Measurements from ENCODE around the gene PTCSC3. TPM values are rescaled to one million over a fixed set of nuclear protein-coding genes. Genes with fewer than 3 reads are reported as not detected.

The PTCSC3 gene
- total RNA-seq, 4 donors from 2014 or later = not detected

DNA sequence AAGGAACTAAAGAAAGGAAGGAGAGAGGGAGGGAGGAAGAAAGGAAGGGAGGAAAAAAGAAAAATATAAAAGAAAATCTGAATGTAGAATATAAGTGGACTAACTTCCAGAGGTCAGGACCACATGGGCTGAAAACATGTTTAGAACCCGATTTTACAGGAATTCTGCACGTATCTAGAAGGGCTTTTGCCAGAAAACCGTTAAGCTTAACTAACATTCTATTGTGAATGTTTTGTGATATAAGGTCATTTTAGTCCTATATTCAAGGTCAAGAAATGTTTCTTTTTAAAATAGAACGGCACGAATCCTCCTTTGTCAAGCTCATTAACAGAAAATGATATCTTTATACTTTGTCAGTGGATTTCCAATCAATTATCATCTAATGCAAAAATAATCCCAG is 13.1 kb downstream of the PTCSC3 start:
- H3K4me1 ChIP-seq = no peaks in the 10 kb centered on the region
- H3K27me3 ChIP-seq = no peaks in the 10 kb centered on the region
- TF ChIP-seq, protein P1, sequence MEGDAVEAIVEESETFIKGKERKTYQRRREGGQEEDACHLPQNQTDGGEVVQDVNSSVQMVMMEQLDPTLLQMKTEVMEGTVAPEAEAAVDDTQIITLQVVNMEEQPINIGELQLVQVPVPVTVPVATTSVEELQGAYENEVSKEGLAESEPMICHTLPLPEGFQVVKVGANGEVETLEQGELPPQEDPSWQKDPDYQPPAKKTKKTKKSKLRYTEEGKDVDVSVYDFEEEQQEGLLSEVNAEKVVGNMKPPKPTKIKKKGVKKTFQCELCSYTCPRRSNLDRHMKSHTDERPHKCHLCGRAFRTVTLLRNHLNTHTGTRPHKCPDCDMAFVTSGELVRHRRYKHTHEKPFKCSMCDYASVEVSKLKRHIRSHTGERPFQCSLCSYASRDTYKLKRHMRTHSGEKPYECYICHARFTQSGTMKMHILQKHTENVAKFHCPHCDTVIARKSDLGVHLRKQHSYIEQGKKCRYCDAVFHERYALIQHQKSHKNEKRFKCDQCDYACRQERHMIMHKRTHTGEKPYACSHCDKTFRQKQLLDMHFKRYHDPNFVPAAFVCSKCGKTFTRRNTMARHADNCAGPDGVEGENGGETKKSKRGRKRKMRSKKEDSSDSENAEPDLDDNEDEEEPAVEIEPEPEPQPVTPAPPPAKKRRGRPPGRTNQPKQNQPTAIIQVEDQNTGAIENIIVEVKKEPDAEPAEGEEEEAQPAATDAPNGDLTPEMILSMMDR (IDR thresholded peaks at IDR 0.05) = no peak
- TF ChIP-seq POLR2A (IDR thresholded peaks at IDR 0.05) (no peak), EP300 (IDR thresholded peaks at IDR 0.05) (no peak)
- WGBS, 2 donors = 73 to 77% methylated on average over 5 of the region's 5 CpGs
- DNase-seq (ENCODE audit: low spot score in 2 of 2) = no peak
- H3K9me3 ChIP-seq = no peaks in the 10 kb centered on the region
- no peaks in the 10 kb centered on the region for H3K36me3 ChIP-seq
- H3K27ac ChIP-seq = no peak overlapping the region
- H3K4me3 ChIP-seq = no peak overlapping the region

DNA sequence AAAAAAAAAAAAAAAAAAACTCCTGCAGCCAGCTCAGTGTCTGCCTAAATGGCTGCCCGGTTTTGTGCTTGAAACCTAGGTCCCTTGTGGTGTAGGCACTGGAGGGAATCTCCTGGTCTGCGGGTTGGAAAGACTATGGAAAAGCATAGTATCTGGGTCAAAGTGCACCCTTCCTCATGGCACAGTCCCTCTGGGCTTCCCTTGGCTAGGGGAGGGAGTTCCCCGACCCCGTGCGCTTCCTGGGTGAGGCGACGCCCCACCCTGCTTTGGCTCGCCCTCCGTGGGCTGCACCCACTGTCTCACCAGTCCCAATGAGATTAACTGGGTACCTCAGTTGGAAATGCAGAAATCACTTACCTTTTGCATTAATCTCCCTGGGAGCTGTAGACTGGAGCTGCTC is 14.3 kb downstream of the PTCSC3 start:
- no peak for DNase-seq (ENCODE audit: low spot score in 2 of 2)
- WGBS, 2 donors = 91 to 93% methylated on average over 9 of the region's 9 CpGs
- Histone ChIP-seq H3K36me3 (no peaks in the 10 kb centered on the region), H3K27me3 (no peaks in the 10 kb centered on the region), H3K27ac (no peak overlapping the region), H3K4me1 (no peaks in the 10 kb centered on the region), H3K9me3 (no peaks in the 10 kb centered on the region), H3K4me3 (no peak overlapping the region)
- TF ChIP-seq, protein P1 (IDR thresholded peaks at IDR 0.05) = no peak
- no peak for TF ChIP-seq EP300 (IDR thresholded peaks at IDR 0.05)
- TF ChIP-seq POLR2A (IDR thresholded peaks at IDR 0.05) = no peak

GRCh38 chr14:36161776-36162175 is 14.7 kb downstream of the PTCSC3 start:
- Histone ChIP-seq H3K27ac (no peak overlapping the region), H3K27me3 (no peaks in the 10 kb centered on the region), H3K4me3 (no peak overlapping the region), H3K4me1 (no peaks in the 10 kb centered on the region), H3K36me3 (no peaks in the 10 kb centered on the region), H3K9me3 (no peaks in the 10 kb centered on the region)
- WGBS, 2 donors = 40 to 48% methylated on average over 12 of the region's 12 CpGs
- DNase-seq (ENCODE audit: low spot score in 2 of 2) = no peak
- TF ChIP-seq POLR2A (IDR thresholded peaks at IDR 0.05) (no peak), EP300 (IDR thresholded peaks at IDR 0.05) (no peak)
- TF ChIP-seq, protein P1 (IDR thresholded peaks at IDR 0.05) = no peak

DNA sequence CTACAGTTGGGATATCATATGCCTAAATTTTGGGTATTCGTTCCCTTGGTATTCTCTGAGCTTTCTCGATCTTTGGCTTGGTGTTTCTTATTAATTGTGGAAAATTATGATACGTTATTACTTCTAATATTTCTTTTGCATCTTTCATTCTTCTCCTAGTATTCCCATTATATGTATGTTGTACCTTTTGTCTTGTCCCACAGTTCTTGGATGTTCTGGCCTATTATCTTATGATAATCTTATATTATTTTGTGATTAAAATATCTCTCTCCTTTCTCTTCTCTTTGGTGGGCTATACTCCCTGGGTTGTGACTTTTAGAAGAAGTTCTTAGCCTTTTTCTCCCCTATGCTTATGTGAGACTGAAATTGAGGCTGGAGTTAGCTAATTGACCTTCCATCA is 25.2 kb downstream of the PTCSC3 start:
- no peak for DNase-seq (ENCODE audit: low spot score in 2 of 2)
- Histone ChIP-seq H3K27ac (no peak overlapping the region), H3K4me3 (no peak overlapping the region), H3K27me3 (no peaks in the 10 kb centered on the region), H3K4me1 (no peaks in the 10 kb centered on the region), H3K36me3 (no peaks in the 10 kb centered on the region), H3K9me3 (peaks cover 0 to 16% (median 0%) of the 10 kb centered on the region in 4 donors)
- TF ChIP-seq POLR2A (IDR thresholded peaks at IDR 0.05) (no peak), EP300 (IDR thresholded peaks at IDR 0.05) (no peak)
- TF ChIP-seq, protein P1 (IDR thresholded peaks at IDR 0.05) = no peak
- 92 to 93% methylated on average over 3 of the region's 3 CpGs for WGBS, 2 donors

- WGBS, 2 donors = 82 to 85% methylated on average over 2 of the region's 2 CpGs
- Histone ChIP-seq H3K27ac (no peak overlapping the region), H3K36me3 (no peaks in the 10 kb centered on the region), H3K4me1 (no peaks in the 10 kb centered on the region), H3K9me3 (no peaks in the 10 kb centered on the region), H3K4me3 (no peak overlapping the region), H3K27me3 (no peaks in the 10 kb centered on the region)
- no peak for TF ChIP-seq POLR2A (IDR thresholded peaks at IDR 0.05)
- TF ChIP-seq EP300 (IDR thresholded peaks at IDR 0.05) = no peak
- no peak for DNase-seq (ENCODE audit: low spot score in 2 of 2)
These were observed 42.5 kb downstream of the PTCSC3 start for GRCh38 chr14:36134038-36134437.

DNA sequence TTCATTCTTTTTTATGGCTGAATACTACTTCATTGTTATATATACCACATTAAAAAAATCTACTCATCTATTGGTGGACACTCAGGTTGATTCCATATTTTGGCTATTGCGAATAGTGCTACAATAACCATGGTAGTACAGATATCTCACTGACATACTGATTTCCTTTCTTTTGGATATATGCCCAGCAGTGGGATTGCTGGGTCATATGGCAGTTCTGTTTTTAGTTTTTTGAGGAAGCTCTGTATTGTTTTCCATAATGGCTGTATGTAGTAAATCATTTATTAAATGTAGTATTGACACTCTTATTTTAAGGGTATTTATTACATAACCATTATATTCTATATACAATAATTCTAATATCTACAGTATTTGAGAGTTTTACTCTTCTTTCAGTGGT is 43.7 kb downstream of the PTCSC3 start:
- no peaks in the 10 kb centered on the region for H3K36me3 ChIP-seq
- H3K27me3 ChIP-seq = no peaks in the 10 kb centered on the region
- H3K9me3 ChIP-seq = no peaks in the 10 kb centered on the region
- no peak overlapping the region for H3K27ac ChIP-seq
- no peak for DNase-seq (ENCODE audit: low spot score in 2 of 2)
- WGBS, 2 donors = 37 to 91% methylated on average over 1 of the region's 1 CpG
- no peaks in the 10 kb centered on the region for H3K4me1 ChIP-seq
- H3K4me3 ChIP-seq = no peak overlapping the region
- TF ChIP-seq POLR2A (IDR thresholded peaks at IDR 0.05) (no peak), EP300 (IDR thresholded peaks at IDR 0.05) (no peak)
- TF ChIP-seq, protein P1 (IDR thresholded peaks at IDR 0.05) = no peak

All from tibial nerve (tissue), 4 donors.